ENCODE data around the gene TRAPPC11. TPM values are rescaled to one million over a fixed set of nuclear protein-coding genes. Genes with fewer than 3 reads are reported as not detected.

Gene TRAPPC11
- total and polyA plus RNA-seq, 2 of the 13 experiments (the other 11 are each of a cell fraction or from before 2014, with no cell fraction given) = 18.0 to 23.2 TPM

DNA sequence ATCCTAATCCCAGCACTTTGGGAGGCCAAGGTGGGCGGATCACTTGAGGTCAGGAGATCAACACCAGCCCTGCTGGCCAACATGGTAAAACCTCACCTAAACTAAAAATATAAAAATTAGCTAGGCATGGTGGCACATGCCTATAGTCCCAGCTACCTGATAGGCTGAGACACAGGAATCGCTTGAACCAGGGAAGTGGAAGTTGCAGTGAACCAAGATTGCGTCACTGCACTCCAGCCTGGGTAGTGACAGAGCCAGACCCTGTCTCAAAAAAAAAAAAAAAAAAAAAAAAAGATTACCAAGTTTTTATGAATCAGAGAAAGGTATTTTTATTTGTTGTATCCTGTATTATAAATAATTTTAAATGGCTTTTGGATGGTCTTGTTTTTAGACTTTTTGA, 15.1 kb downstream of the TRAPPC11 start:
- WGBS (ENCODE audit: low lambda C conversion rate) = 95% methylated on average over 3 of the region's 3 CpGs
- POLR2A ChIA-PET = no interaction called here
- H3K4me2 ChIP-seq (ENCODE audit: low read depth, low read length) = no peak overlapping the region
- no peaks in the 10 kb centered on the region for H3K4me1 ChIP-seq (ENCODE audit: insufficient read depth, low read length)
- peaks cover 2 to 23% of the 10 kb centered on the region in 2 experiments; a peak in 3 of 5 replicates for H3K36me3 ChIP-seq (replicated peaks in 1 of 2; ENCODE audit: control insufficient read depth in 1 of 2, insufficient read depth in 2 of 2, low read length in 2 of 2)
- no peaks in the 10 kb centered on the region for H3K9me3 ChIP-seq (ENCODE audit: low read length)
- DNase-seq (ENCODE audit: low spot score) (no peak), ATAC-seq (no peak), FAIRE-seq (no peak)
- no peak overlapping the region for H2AFZ ChIP-seq (ENCODE audit: low read length)
- in situ Hi-C loops (cut with HindIII; ENCODE audit: extremely low pct_ligation_motif_present, low pct_unique_long_range_greater_than_20kb) (no loop called here), intact Hi-C loops (cut with micrococcal nuclease; ENCODE audit: unreplicated experiment) (no loop called here)
- H3K4me3 ChIP-seq (replicated peaks in 1 of 3; ENCODE audit: insufficient read depth in 1 of 3, low read depth in 2 of 3, low read length in 3 of 3) = no peak overlapping the region
- CTCF ChIA-PET (ENCODE audit: low intra/inter-chr PET ratio, low total read pairs) = no interaction called here
- no peaks in the 10 kb centered on the region for H3K27me3 ChIP-seq (ENCODE audit: control insufficient read depth in 1 of 2, insufficient read depth in 2 of 2, low read length in 2 of 2)
- H4K20me1 ChIP-seq (ENCODE audit: insufficient read depth, low read length) = no peaks in the 10 kb centered on the region
- H3K9ac ChIP-seq (ENCODE audit: insufficient read depth, low read depth, low read length) = no peak overlapping the region
- no peak overlapping the region for H3K27ac ChIP-seq (ENCODE audit: extremely low read length, insufficient read depth, low read length)
- H3K79me2 ChIP-seq (ENCODE audit: insufficient read depth, low read length) = no peaks in the 10 kb centered on the region
- no TSS peak for BruUV-seq (replicated peaks)
- TF ChIP-seq CEBPB (IDR thresholded peaks at IDR 0.05; ENCODE audit: borderline replicate concordance, low read depth, low read length) (peak; percentile 59; the same call in 1 of the 2 replicates), CEBPG (CRISPR knock-in tag; IDR thresholded peaks at IDR 0.05) (0 out of 2 replicates have a peak, but pooled peaks have one; percentile 40)
- TF ChIP-seq, protein P1, sequence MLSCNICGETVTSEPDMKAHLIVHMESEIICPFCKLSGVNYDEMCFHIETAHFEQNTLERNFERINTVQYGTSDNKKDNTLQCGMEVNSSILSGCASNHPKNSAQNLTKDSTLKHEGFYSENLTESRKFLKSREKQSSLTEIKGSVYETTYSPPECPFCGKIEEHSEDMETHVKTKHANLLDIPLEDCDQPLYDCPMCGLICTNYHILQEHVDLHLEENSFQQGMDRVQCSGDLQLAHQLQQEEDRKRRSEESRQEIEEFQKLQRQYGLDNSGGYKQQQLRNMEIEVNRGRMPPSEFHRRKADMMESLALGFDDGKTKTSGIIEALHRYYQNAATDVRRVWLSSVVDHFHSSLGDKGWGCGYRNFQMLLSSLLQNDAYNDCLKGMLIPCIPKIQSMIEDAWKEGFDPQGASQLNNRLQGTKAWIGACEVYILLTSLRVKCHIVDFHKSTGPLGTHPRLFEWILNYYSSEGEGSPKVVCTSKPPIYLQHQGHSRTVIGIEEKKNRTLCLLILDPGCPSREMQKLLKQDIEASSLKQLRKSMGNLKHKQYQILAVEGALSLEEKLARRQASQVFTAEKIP (CRISPR knock-in tag; IDR thresholded peaks at IDR 0.05; ENCODE audit: borderline replicate concordance) = no peak

DNA sequence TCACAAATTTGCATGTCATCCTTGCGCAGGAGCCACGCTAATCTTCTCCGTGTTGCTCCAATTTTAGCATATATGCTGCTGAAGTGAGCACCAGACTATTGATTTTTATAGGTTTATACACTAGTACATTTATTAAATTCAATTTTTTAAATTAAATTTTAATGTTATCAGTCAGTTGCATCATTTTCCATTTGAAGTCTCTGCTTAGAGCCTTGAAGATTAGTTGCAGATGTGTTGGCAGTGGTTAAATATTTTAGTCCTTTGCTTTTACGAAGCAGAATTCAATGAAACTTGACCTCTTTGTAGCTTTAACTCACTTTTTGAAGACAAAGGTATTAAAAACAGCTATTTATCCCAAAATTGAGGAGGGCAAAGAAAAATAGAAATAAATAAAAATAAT, 16.5 kb downstream of the TRAPPC11 start:
- H3K4me2 ChIP-seq (ENCODE audit: low read depth, low read length) = no peak overlapping the region
- no peak overlapping the region for H3K27ac ChIP-seq (ENCODE audit: extremely low read length, insufficient read depth, low read length)
- H3K36me3 ChIP-seq (replicated peaks in 1 of 2; ENCODE audit: control insufficient read depth in 1 of 2, insufficient read depth in 2 of 2, low read length in 2 of 2) = peaks cover 0 to 20% of the 10 kb centered on the region in 2 experiments; a peak in 2 of 5 replicates
- ChIA-PET POLR2A (no interaction called here), CTCF (ENCODE audit: low intra/inter-chr PET ratio, low total read pairs) (no interaction called here)
- 95% methylated on average over 4 of the region's 4 CpGs for WGBS (ENCODE audit: low lambda C conversion rate)
- no peaks in the 10 kb centered on the region for H3K27me3 ChIP-seq (ENCODE audit: control insufficient read depth in 1 of 2, insufficient read depth in 2 of 2, low read length in 2 of 2)
- H2AFZ ChIP-seq (ENCODE audit: low read length) = no peak overlapping the region
- no peaks in the 10 kb centered on the region for H3K79me2 ChIP-seq (ENCODE audit: insufficient read depth, low read length)
- H4K20me1 ChIP-seq (ENCODE audit: insufficient read depth, low read length) = no peaks in the 10 kb centered on the region
- no peaks in the 10 kb centered on the region for H3K9me3 ChIP-seq (ENCODE audit: low read length)
- no TSS peak for BruUV-seq (replicated peaks)
- DNase-seq (ENCODE audit: low spot score) (no peak), FAIRE-seq (no peak), ATAC-seq (no peak)
- no peak overlapping the region for H3K9ac ChIP-seq (ENCODE audit: insufficient read depth, low read depth, low read length)
- in situ Hi-C loops (cut with HindIII; ENCODE audit: extremely low pct_ligation_motif_present, low pct_unique_long_range_greater_than_20kb) (no loop called here), intact Hi-C loops (cut with micrococcal nuclease; ENCODE audit: unreplicated experiment) (no loop called here)
- no peaks in the 10 kb centered on the region for H3K4me1 ChIP-seq (ENCODE audit: insufficient read depth, low read length)
- H3K4me3 ChIP-seq (replicated peaks in 1 of 3; ENCODE audit: insufficient read depth in 1 of 3, low read depth in 2 of 3, low read length in 3 of 3) = no peak overlapping the region
- TF ChIP-seq PLRG1 (conservative IDR thresholded peaks at IDR 0.05) (no peak), ZNF432 (CRISPR knock-in tag; IDR thresholded peaks at IDR 0.05; ENCODE audit: borderline replicate concordance) (no peak), THYN1 (CRISPR knock-in tag; IDR thresholded peaks at IDR 0.05; ENCODE audit: borderline replicate concordance, low read depth) (no peak), MBD4 (IDR thresholded peaks at IDR 0.05; ENCODE audit: borderline replicate concordance, low read length) (no peak), CENPX (CRISPR knock-in tag; IDR thresholded peaks at IDR 0.05) (no peak), KLF9 (CRISPR knock-in tag; IDR thresholded peaks at IDR 0.05; ENCODE audit: low read depth) (no peak), CREB1 (IDR thresholded peaks at IDR 0.05) (no peak), CREB1 (CRISPR knock-in tag; IDR thresholded peaks at IDR 0.05) (no peak), IRX3 (CRISPR knock-in tag; IDR thresholded peaks at IDR 0.05; ENCODE audit: borderline replicate concordance, low read depth) (no peak), TARDBP (CRISPR knock-in tag; IDR thresholded peaks at IDR 0.05) (no peak)
- TF ChIP-seq, protein P2, sequence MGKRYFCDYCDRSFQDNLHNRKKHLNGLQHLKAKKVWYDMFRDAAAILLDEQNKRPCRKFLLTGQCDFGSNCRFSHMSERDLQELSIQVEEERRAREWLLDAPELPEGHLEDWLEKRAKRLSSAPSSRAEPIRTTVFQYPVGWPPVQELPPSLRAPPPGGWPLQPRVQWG (CRISPR knock-in tag; IDR thresholded peaks at IDR 0.05; ENCODE audit: borderline replicate concordance, low read depth) = no peak
- TF ChIP-seq, protein P3, sequence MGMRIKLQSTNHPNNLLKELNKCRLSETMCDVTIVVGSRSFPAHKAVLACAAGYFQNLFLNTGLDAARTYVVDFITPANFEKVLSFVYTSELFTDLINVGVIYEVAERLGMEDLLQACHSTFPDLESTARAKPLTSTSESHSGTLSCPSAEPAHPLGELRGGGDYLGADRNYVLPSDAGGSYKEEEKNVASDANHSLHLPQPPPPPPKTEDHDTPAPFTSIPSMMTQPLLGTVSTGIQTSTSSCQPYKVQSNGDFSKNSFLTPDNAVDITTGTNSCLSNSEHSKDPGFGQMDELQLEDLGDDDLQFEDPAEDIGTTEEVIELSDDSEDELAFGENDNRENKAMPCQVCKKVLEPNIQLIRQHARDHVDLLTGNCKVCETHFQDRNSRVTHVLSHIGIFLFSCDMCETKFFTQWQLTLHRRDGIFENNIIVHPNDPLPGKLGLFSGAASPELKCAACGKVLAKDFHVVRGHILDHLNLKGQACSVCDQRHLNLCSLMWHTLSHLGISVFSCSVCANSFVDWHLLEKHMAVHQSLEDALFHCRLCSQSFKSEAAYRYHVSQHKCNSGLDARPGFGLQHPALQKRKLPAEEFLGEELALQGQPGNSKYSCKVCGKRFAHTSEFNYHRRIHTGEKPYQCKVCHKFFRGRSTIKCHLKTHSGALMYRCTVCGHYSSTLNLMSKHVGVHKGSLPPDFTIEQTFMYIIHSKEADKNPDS (CRISPR knock-in tag; IDR thresholded peaks at IDR 0.05) = no peak
- TF ChIP-seq, protein P4, sequence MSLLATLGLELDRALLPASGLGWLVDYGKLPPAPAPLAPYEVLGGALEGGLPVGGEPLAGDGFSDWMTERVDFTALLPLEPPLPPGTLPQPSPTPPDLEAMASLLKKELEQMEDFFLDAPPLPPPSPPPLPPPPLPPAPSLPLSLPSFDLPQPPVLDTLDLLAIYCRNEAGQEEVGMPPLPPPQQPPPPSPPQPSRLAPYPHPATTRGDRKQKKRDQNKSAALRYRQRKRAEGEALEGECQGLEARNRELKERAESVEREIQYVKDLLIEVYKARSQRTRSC (CRISPR knock-in tag; IDR thresholded peaks at IDR 0.05; ENCODE audit: low read depth) = no peak
